HL-60 (cell line): Measurements from ENCODE around the gene CLCN4.

Experiments used
- DNase-seq, 2 experiments: peaks; one replicate each; pipeline ENCODE4 v3.0.0-alpha.2; 2010 to 2020; ENCODE audit warnings: low read depth in 1 of 2, low spot score in 1 of 2
- H3K27ac ChIP-seq: fragments of 250-450 bp; sonication (Bioruptor Pico); replicated peaks from 2 replicates; pipeline ENCODE4 v1.5.1; 2020; ENCODE audit warnings: mild to moderate bottlenecking, moderate library complexity
- H3K27me3 ChIP-seq: fragments of 250-450 bp; sonication (Bioruptor Pico); 2 replicates; pipeline ENCODE4 v1.5.1; 2021; ENCODE audit warnings: mild to moderate bottlenecking, moderate library complexity; ENCODE audit not compliant: insufficient read depth, poor library complexity, severe bottlenecking
- H3K4me3 ChIP-seq: replicated peaks from 2 replicates; pipeline ENCODE4 v1.5.1; 2011; ENCODE audit warnings: mild to moderate bottlenecking, control low read depth, low read length; ENCODE audit not compliant: insufficient read depth
- CTCF ChIP-seq: IDR thresholded peaks from one replicate; pipeline ENCODE4 v1.5.1; 2011; ENCODE audit warnings: low read length, control low read depth, inconsistent platforms; ENCODE audit not compliant: insufficient read depth
- GABPA ChIP-seq: IDR thresholded peaks from 2 replicates; pipeline ENCODE4 v1.6.1; 2012; ENCODE audit warnings: low read depth
- POLR2AphosphoS5 ChIP-seq: IDR thresholded peaks from 2 replicates; pipeline ENCODE4 v1.6.1; 2012; ENCODE audit warnings: low read depth
- REST ChIP-seq: IDR thresholded peaks from 2 replicates; pipeline ENCODE4 v1.6.1; 2012; ENCODE audit warnings: low read depth; ENCODE audit not compliant: insufficient replicate concordance
- SPI1 ChIP-seq: IDR thresholded peaks from 2 replicates; pipeline ENCODE4 v1.6.1; 2012; ENCODE audit warnings: low read depth, mild to moderate bottlenecking, borderline replicate concordance

The CLCN4 gene

GRCh38 chrX:10138726-10139125 is 18.0 kb upstream of the CLCN4 start:
- no peaks in the 10 kb centered on the region for H3K27me3 ChIP-seq
- no peak for DNase-seq
- TF ChIP-seq POLR2AphosphoS5 (no peak), REST (no peak), CTCF (no peak), SPI1 (no peak), GABPA (no peak)
- no peak overlapping the region for H3K27ac ChIP-seq
- H3K4me3 ChIP-seq: no peak overlapping the region

GRCh38 chrX:10140264-10140663 is 16.5 kb upstream of the CLCN4 start:
- Histone ChIP-seq H3K27me3 (no peaks in the 10 kb centered on the region), H3K4me3 (no peak overlapping the region)

More at GRCh38 chrX:10140264-10140663, 16.5 kb upstream of the CLCN4 start:
- H3K27ac ChIP-seq: no peak overlapping the region
- no peak for DNase-seq
- TF ChIP-seq REST (no peak), POLR2AphosphoS5 (no peak), SPI1 (no peak), CTCF (no peak), GABPA (no peak)
